Epithelial cell of prostate (primary cell): Measurements from ENCODE around the gene SH2D1A.
A peak's percentile ranks its signal among the peaks of the same experiment; 100 is the strongest.
"Not testable (repeated sequence)": the region's sequence is repeated elsewhere in the genome, so short reads cannot be mapped to it uniquely, and the experiment has no call there.

Source experiments
- DNase-seq: peaks from one replicate; pipeline ENCODE4 v3.0.0-alpha.2; 2011; ENCODE audit warnings: low read depth, low spot score
- H3K27ac ChIP-seq: fragments of 450-650 bp; 2 replicates; pipeline ENCODE4 v1.5.1; 2017; ENCODE audit warnings: mild to moderate bottlenecking

SH2D1A gene

DNA sequence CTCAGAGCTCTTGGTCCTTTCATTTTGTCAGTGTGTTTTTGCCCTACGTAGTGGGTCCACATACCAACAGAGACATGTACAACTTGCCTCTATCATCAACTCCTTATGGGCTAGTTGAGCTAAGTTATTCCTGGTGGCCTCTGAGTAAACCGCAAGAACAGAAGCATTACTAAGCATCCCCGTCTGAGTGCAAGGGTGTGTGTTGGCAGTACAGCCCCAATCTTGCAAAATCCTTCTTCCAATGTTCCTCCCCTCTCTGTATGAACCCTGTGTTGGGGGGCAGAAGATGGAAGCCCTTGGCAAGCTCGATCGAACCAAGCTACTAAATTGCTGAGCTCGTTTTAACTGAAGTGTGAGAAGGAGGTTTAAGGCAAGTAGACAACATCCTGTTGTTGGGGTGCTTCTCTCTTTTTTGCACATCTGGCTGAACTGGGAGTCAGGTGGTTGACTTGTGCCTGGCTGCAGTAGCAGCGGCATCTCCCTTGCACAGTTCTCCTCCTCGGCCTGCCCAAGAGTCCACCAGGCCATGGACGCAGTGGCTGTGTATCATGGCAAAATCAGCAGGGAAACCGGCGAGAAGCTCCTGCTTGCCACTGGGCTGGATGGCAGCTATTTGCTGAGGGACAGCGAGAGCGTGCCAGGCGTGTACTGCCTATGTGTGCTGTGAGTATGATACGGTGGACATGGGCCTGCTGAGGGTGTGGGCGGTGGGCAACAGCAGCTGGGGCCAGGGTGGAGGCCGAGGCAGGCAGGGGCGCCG lies at the start of gene SH2D1A:
Gene SH2D1A, plus strand, starts transcription at position 447 of the 760 bp plus-strand sequence. Its CDS starts 80 bp downstream, at position 527.
- H3K27ac ChIP-seq, result peak within 1 kb of the TSS; percentile 52
- no peak for DNase-seq

DNA sequence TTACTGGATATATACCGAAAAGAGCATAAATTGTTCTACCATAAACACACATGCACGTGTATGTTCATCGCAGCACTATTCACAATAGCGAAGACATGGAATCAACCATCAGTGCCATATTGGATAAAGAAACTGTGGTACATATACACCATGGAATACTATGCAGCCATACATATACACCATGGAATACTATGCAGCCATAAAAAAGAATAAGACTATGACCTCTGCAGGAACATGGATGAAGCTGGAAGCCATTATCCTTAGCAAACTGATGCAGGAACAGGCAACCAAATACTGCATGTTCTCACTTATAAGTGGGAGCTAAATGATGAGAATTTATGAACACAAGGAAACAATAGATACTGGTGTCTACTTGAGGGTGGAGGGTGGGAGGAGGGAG lies 47.0 kb upstream of the SH2D1A start:
- not testable (repeated sequence) for DNase-seq, H3K27ac ChIP-seq

DNA sequence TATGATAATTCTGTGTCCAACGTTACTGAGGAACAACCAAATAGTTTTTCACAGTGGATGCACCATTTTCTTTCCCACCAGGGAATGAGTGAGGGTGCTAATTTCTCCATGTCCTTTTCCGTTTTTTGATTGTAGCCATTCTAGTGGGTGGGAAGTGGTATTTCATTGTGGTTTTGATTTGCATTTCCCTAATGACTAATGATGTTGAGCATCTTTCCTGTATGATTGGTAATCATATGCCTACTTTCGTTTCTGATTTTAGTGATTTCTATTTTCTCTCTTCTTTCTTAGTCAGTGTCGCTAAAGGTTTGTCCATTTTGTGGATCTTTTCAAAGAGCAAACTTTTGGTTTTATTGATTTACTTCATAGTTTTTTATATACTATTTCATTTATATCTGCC lies 46.0 kb upstream of the SH2D1A start:
- no peak overlapping the region for H3K27ac ChIP-seq
- DNase-seq, result no peak

DNA sequence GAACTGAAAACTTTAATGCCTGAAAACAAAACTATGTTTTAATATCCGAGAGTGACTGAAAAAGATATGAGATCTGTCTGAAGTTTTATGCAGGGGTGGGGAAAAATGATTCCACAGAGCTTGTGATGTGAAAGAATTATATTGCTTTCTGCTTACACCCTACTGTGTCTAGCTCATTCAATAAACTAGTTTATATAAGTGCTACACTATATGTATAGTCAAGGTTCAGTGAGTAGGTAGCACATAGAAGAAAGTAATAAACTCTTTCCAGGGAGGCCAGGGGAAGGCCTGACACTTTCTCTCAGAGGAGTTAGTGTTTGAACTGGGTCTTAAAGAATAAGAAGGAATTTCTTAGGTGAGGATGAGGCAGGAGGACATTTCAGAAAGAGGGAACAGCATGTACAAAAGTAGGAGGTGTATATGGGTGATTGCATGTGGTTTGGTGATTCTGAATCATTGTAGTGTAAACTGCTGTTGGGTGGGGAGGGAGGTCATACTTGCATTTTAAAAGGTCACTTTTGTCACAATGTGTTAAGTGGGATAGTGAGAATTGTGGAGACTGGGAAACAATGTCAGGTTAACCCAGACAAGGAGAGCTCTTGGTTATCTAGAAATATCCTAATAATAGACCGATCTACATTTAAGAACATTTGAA lies 39.0 kb upstream of the SH2D1A start:
- H3K27ac ChIP-seq, result no peak overlapping the region
- no peak for DNase-seq

DNA sequence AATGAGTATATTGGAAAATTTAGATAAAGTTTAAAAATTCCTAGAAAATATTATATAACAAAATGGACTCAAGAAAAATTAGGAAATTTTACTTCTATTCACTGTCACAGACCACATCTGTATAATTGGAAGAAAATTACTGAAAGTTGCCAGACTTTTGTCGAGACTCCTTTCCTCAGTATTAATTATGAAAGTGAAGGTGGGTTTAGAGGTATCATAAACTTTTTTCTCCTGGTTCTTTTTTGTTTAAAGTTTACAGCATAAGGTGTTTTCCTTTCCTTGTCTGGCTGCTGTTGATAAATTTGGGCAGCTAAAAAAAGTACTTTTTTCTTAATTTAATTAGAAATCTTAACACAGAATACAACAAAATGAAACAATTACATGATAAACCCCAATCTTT lies 20.6 kb upstream of the SH2D1A start:
- no peak overlapping the region for H3K27ac ChIP-seq
- no peak for DNase-seq

DNA sequence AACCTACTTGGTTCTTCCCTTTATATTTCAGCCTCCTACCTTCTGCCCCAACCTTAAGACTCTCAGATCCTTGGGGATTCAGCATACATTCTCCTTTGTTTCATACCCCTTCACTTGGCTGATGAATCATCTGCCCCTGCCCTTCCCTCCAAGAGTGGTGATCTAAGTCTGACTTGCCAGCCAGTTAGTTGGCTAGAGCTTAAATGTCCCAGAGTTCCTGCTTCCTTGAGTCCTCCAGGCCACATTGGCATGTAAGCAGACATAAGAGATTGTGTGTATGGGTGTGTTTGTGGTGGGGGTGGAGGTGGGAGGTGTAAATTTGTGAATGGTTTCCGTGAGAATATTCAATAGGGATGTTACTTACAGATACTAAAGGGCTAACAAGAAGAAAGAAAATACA lies 17.6 kb upstream of the SH2D1A start:
- H3K27ac ChIP-seq, result peak overlapping the region; percentile 58
- peak; percentile 31 for DNase-seq

DNA sequence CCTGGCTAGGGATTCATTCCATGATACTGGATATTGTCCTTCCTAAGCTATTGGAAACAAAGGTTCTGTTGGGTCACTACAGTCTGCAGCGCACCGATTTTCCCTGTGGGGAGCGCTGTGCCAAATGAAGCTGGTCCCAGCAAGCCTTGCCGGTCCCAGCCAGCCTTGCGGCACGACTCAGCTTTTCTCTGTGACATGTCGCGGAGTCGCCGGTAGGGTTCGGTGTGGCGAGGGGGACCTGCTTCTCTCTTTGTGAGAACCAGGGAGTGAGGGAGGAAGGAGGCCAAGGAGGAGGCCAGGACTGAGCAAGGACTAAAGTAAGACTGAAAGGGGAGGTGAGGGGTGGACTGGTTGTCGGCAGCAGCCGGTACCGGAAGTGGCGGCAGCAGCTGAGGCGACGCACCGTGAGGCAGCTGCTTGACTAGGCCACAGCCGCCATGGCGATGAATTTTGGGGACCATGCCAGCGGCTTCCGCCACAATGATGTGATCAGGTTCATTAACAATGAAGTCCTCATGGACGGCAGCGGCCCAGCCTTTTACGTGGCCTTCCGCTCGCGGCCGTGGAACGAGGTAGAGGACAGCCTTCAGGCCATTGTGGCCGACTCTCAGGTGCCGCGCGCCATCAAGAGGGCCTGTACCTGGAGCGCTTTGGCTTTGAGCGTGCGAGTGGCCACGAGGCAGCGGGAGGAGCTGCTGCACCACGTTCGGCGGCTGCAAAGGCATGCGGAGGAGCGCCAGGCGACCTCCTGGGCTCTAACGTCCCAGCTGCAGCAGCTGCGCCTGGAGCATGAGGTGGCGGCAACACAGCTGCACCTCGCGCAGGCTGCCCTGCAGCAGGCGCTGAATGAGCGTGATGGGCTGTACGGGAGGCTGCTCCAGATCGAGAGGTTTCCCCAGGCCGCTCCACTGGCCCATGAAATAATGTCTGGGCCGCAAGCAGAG lies 13.6 kb upstream of the SH2D1A start, which contains the start of gene TEX13D:
Gene TEX13D, plus strand, starts transcription at position 180 of the 944 bp plus-strand sequence. Its CDS starts 258 bp downstream, at position 438.
- no peak within 1 kb of the TSS for H3K27ac ChIP-seq
- DNase-seq, result no peak

DNA sequence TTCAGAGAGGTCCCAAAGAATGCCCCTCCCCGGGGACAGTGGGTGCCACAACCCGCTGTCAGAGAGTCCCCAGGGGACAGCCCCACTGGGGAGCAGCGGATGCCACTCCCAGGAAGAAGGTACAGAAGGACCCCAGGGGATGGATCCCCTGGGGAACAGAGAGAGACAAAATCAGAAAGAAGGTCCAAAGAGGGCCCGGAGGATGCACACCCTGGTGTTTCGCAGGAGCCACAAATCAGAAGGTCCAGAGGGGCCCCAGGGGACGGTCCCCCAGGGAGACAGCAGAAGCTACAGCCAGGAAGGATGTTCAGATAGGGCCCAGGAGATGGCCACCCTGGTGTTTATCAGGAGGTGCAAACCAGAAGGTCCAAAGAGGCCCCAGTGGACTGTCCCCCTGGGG lies 12.5 kb upstream of the SH2D1A start:
- H3K27ac ChIP-seq, result no peak overlapping the region
- DNase-seq, result no peak

DNA sequence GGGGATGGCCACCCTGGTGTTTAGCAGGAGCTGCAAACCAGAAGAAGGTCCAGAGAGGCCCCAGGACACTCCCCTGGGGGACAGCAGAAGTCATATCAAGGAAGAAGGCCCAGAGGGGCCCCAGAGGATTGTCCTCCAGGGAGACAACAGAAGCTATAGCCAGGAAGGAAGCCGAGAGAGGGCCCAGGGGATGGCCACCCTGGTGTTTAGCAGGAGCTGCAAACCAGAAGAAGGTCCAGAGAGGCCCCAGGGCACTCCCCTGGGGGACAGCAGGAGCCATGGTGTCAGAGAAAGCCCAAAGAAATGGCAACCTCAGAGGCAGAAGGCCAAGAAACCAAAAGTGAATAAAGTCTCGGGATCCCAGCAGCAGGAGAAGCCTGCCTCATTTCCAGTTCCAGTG lies 11.8 kb upstream of the SH2D1A start:
- not testable (repeated sequence) for H3K27ac ChIP-seq, DNase-seq

DNA sequence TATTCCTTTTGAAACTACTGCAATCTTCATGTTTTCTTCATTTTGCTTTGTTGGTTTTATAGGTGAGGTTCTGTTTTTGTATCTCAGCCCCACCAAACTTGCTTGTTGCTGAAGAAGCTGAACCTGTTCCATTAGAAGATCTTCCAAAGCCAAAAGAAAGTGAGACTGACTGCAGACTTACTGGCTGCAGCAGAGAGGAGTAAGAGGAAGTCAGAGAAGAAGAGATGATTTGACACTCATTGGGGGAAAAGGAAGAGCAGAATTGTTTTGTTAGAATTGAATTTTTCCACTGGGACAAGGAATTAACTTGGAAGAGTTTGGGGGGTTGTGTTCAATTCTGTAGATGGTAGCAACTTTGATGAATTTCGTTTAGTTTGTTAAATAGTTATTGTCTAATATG lies 10.8 kb upstream of the SH2D1A start:
- no peak overlapping the region for H3K27ac ChIP-seq

DNA sequence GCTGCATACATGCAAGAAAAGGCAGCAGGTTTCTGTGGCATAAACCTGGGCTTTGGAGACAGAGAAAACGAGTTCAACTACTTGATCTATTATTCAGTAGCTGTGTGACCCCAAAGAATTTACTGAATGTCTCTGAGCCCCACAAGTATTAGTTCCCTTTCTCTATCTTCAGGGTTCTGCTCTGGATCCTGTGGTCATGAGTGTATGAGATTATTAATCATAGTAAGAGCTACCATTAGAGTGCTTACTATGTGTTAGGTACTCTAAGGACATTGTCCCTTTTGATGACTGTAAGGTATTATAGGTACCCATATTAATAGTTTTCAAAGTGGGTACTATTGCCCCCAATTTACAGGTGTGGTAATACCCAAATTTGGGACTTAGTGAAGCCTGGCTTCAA lies 8.4 kb upstream of the SH2D1A start:
- H3K27ac ChIP-seq, result no peak overlapping the region
- no peak for DNase-seq

More for the DNA sequence above, 10.8 kb upstream of the SH2D1A start:
- no peak for DNase-seq

DNA sequence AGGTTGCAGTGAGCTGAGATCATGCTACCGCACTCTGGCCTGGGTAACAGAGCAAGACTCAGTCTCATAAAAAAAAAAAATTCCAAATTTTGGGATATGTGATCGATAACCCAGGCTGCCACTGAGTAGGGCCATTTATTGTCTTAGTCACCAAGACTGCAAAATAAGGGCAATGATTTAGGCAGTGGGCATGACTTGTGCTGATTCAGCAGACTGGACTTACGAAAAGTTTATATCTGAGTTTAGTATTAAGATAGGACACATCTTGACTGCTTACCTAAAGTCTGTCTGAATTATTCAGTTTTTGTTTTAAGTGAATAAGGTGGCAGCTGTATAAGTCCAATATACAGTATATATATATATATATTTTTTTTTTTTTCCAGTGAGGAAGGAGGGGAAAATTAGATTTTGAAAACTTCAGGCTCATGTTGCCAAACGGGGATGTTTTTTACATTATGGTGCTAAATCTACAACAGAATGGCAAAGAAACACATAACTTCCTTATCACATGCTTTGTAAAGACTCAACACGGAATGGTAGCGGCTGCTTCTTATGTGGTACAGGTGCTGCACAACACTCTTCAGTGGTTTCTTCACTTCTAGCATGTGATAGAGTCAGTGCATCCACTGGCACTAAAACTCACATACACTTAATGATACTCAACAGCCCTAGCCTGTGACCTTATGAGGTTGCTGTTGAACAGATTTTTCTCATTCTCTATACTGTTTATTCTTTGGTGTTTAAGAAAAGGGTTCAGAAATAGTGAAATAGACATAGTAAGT lies 7.4 kb upstream of the SH2D1A start:
- H3K27ac ChIP-seq, result no peak overlapping the region
- DNase-seq, result no peak

DNA sequence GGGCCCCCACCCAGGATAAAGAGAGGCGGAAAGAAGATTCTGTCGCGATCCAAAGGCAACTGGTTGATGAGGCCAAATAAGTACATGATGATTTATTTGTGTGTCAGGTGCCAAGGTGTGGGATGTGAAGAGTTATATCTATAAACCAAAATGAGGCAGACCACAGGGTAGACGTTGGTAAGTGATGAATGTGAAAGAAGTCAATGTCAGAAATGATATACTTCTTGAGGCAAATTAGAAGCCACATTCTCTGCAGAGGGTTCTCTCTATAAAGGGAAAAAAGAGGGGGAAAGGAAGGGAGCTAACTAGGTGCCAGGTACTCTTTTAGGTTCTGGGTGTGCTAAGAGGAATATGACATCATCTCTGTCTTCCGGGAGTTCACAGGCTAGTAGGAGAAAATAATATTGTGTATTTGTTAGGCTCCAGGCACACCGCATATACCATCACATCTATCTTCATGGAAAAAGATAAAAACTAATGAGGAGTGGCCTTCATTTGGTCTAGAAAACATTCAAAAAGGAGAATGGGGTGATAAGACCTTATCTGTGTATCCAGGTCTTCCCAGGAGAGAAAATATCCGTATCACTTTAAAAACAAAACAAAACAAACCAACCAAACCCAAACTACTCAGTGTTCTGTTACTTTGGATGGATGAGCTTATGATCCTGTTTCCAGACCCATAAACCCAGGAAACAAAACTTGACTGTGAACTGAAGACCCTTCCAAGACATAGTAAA lies 4.8 kb upstream of the SH2D1A start:
- DNase-seq, result no peak
- no peak overlapping the region for H3K27ac ChIP-seq

DNA sequence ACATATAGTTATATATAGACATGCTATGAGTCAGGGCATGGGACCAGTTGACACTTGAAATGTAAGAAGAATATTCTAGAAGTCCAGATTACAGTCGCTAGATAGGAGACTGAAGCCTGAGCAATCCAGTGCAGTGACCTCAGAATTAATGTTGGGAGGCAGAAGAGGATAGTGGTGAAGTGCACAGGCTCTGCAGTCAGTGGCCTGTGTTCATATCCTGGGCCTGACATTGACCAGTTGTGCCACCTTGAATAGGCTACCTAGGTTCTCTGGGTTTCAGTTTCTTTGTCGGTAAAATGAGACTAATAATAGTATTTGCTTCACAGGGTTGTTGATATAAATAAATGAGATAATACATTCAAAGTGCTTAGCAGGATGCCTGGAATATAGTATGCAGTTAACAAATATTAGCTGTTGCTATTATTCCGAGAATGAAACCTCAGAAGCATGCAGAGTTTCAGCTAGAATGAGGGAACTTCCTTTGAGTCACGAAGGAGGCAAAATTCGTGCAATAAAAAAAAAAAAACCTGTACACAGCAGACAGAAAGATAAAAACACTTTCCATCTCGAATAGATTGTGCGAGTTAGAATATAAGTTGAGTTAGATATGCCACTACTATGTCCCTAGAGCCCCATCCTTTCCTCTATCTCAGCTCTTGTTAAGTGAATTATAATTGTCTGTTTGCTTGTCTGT lies 4.0 kb upstream of the SH2D1A start:
- H3K27ac ChIP-seq, result no peak overlapping the region
- DNase-seq, result no peak

DNA sequence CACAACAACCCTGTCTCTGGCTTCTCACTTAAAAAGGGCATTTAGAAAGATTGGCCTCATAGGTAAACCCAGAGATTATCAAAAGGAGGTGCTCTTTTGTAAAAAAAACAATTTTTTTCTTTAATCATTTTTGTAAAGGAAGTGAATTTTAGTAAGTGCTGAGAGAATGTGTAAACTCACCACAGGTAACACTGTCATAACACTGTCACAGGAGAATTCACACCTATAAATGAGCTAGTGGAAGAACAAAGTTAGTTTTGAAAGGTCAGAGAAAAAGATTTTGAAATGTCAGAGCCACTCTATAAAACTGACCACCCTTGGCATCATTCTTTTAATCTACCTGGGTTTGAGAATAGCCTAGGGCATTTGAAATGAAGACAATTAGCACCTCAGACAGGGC lies 3.3 kb upstream of the SH2D1A start:
- no peak overlapping the region for H3K27ac ChIP-seq
- DNase-seq, result no peak

DNA sequence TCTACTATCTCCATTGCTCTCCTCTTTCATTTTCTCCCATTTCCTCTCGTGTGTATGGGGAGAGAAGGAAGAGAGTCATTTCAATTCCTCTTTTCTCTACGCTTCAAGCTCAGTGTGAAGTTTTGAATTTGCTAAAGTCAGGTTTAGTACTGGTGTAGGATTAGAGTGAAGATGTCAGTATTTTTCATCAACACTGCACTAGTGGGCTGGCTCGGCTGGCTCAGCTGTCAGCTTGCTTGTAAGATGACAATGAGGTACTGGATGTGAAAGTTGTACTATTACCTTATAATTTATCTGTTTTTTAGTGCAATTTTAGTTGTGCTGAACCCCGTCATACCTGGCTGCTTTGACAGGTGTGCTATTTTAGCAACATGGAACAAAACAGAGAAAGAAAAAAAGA lies 2.1 kb upstream of the SH2D1A start:
- DNase-seq, result no peak
- H3K27ac ChIP-seq, result no peak overlapping the region

DNA sequence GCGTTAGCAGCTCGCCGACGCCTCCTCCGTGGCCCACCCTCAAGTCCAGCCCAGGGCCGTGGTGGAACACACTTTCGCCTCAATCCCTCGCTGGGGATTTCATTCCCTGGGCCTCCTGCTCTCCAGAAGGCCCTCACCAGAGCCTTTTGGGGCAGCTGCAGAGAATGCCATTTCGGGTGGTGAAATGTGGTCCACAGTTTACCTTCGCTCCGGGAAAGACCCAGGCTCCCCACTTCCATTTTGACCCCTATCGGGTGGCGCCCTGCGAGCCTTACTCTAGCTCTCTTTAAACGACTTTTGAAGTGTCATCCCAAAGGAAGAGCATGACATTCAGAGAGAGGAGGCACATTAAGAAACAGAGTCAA lies 496 bp downstream of the SH2D1A start:
- DNase-seq, result no peak
- no peak overlapping the region for H3K27ac ChIP-seq

DNA sequence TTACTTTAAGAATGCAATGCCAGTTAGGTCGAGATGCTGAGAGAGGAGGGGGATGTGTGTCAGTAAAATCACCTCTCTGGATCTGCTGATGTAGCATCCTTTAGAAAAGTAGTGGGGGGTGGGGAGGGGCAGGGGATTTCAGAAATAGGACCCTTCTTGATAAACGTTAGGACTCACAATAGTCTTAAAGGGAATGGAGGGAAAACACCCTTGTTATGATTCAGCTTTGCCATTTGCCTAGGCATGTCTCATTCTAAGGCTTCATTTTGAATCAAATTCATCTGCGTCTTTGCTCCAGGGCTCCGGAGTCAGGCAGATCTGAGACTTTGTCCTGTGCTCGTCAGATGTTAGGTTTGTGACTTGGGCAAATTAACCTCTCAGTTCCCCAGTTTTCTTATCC lies 879 bp downstream of the SH2D1A start:
- peak overlapping the region; percentile 52 for H3K27ac ChIP-seq
- no peak for DNase-seq

DNA sequence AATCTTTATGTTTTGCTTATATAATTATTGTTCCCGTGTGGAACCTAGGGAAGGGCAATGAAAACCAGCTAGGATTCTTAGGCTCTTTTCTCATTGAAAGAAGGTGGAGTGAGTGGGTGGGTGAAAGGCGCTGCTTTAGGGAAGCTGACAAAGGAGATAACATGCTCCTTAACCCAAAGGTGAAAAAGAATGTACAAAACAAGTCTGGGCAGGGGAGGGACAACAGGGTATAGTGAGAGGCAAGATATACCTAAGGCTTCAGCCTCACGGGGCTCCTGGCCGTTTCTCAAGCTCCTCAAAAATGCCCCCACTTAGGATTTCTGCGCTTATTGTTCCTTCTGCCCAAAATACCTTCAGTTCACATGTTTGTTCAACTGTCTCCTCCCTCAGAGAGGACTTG lies 1.8 kb downstream of the SH2D1A start:
- H3K27ac ChIP-seq, result peak overlapping the region; percentile 52

More for the DNA sequence above, 1.8 kb downstream of the SH2D1A start:
- DNase-seq, result no peak
